ENCODE data around the gene ETV3.

Gene ETV3

DNA sequence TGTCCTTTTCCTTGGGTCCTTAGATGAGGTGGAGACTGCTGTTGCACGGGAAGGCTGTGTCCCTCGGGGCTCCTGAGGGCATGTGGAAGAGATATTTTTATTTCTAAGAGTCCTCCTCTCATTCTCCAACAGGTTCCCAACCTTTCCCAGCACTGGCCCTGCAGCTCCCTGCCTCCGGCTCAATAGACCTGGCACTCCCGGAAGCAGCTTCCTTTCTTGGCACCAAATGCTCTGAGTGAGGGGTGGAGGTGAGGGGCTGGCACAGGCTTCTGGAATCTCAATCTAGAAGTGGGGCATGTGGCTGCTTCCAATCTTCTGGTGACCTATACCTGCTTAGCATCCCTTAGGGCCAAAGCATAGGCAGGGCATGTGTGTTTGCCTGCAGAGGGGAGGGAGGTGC lies 43.1 kb downstream of the ETV3 start:
- DNase-seq (ENCODE audit: low read depth in 2 of 2, low spot score in 1 of 2), result no peak

DNA sequence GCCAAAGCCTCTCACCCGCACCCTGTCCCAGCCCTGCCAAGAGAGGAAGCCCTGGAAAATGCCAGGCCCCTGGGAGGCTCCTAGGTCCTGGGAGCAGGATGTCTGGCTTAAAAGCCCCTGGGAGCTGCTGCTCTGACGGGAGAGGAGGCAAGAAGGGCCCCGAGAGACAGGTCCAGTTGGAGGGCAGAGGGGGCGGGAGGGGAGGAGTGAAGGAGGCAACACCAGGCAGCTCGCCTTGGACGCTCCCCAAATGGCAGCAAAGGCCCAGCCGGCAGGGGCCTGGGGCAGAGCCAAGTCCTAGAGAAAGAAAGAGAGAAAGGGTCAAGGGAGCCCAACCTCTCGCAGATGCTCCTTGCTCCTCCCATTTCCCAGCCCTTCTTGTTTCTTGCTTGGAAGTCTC lies 45.4 kb downstream of the ETV3 start:
- DNase-seq (ENCODE audit: low read depth in 2 of 2, low spot score in 1 of 2), result no peak

DNA sequence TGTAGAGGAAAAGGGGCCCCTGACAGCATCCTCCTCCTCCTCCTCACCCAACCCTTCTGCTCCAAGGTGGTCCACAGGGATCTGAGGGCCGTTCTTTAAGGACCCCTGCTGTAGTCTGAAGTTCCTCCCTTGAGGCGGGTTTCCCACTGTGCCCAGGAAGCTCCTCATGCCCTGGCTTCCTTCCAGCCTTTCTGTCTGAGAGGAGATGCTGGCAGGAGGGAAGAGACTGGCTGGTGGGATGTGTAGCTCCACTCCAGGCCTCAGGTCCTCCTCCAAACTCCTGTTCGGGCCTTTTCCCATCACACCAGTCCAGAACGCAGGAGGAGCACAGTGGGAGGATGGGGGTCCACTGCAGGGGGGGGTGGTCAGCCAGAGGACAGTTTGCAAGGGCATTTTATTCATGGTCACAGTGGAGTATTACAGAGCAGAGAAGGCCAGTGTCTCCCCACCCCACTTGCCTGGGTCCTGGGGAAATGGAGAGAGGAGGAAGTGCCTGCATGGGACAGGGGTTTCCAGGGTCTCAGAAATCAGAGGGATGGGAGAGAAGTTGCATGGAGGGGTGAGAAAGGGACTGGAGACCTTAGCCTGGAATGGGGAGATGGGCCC lies 46.4 kb downstream of the ETV3 start:
- DNase-seq (ENCODE audit: low read depth in 2 of 2, low spot score in 1 of 2), result no peak

DNA sequence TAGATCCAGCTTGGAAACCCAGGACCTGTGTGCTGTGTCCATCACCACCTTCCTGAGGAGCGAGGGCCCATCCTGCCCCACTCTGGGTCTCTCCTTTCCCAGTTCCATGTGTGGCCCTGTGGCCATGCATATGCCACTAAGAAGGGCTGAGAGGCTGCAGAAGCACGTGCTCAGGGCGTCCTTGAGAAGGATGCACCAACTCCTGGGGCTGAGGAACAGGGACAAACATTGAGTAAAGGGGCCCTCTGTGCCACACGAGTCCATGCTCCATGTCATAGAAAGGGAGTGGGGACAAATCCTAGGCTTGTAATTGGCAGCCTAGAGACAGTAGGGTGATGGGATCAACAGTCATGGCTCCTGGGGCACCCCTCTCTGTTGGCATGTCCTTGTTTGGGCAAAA lies 47.0 kb downstream of the ETV3 start:
- no peak for DNase-seq (ENCODE audit: low read depth in 2 of 2, low spot score in 1 of 2)

DNA sequence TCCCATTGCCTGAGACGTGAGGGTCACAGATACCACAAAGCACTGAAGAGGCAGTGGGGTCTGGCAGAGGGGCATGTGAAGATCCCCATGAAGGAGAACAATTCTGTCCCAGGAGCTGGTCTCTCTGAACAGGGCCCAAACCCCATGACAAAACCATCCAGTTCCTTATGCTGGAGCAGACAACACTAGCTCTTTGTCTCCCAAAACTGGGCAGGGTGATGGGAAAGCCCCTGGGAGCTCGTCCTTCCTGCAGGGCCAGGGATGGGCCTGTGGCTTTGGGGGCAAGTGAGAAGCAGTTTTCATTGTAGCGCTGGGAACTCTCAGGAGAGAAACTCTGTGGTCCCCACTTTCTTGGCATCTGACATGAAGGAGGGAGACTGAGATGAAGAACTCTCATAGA lies 47.4 kb downstream of the ETV3 start:
- no peak for DNase-seq (ENCODE audit: low read depth in 2 of 2, low spot score in 1 of 2)

DNA sequence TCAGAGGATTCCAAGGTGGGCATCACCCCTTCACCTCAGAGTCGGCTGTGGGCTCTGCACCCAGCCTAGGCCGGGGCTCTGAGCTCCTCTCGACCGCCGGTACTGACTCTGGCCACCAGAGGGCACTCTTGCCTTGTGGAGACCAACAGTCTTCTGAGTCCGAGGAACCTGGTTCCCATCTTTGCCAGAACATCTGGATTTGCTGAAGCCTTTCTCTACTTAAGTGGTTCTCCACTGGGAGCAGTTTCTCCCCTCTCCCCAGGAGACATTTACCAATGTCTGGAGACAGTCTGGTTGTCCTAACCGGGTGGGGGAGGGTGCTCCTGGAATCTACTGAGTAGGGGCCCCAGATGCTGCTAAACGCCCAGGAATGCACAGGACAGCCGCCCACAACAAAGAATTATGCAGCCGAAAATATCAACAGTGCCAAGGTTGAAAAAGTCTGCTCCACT lies 48.0 kb downstream of the ETV3 start:
- DNase-seq (ENCODE audit: low read depth in 2 of 2, low spot score in 1 of 2), result peak; percentile 80 to 88

DNA sequence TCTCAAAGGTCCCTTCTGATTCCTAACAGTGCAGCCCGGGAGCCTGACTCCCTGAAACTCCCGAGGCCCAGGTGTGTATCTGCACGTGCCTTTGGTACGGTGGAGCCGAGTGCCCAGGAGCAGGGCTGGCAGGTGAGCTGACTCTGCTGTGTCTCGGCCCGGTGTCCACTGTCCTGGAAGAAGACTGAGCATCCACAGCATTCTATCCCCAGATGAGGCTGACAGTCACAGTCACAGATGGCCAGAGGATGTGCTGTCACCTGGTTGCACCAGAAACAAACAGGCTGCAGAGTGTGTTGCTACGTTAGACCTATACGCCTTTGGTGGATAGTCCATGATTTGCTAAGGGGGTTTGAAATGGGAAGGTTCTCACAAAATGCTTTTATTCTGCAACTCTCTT lies 48.4 kb downstream of the ETV3 start:
- DNase-seq (ENCODE audit: low read depth in 2 of 2, low spot score in 1 of 2), result no peak

DNA sequence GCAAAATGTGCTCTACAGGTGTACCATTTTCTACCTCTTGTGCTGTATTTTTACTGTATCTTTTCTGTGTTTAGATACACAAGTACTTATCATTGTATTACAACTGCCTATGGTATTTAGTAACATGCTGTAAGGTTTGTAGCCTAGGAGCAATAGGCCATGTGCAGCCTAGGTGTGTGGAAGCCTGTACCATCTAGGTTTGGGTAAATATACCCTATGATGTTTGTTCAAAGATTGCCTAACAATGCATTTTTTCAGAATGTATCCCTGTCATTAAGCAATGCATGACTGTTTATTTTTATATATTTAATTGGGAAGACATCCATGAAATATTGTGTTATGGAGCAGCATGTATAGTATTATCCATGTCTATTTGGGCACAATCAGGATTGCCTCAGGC lies 49.6 kb downstream of the ETV3 start:
- no peak for DNase-seq (ENCODE audit: low read depth in 2 of 2, low spot score in 1 of 2)

DNA sequence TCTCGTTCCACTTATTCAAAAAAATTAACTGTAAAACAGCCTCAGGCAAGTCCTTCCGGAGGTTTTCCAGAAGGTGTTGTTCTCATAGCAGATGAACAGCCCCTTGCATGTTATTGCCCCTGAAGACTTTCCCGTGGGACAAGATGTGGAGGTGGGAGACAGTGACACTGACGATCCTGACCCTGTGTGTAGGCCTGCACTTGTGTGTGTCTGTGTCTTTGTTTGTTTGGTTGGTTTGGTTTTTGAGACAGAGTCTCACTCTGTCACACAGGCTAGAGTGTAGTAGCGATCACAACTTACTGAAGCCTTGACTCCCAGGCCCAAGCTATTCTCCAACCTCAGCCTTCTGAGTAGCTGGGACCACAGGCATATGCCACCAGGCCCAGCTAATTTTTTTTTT lies 51.2 kb downstream of the ETV3 start:
- no peak for DNase-seq (ENCODE audit: low read depth in 2 of 2, low spot score in 1 of 2)

DNA sequence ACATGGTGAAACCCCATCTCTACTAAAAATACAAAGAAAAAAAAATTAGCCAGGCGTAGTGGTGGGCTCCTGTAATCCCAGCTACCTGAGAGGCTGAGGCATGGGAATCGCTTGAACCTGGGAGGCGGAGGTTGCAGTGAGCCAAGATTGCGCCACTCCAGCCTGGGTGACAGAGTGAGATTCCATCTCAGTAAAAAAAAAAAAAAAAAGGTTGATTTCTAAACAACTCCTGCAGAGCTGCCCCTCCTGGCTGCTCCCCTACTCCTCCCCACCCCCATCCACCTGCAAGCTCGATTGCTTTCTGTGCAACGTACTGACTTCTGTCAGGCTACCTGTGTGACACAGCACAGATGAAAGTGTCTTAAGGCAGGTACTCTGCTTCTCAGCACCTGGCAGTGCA lies 51.9 kb downstream of the ETV3 start:
- DNase-seq (ENCODE audit: low read depth in 2 of 2, low spot score in 1 of 2), result no peak

DNA sequence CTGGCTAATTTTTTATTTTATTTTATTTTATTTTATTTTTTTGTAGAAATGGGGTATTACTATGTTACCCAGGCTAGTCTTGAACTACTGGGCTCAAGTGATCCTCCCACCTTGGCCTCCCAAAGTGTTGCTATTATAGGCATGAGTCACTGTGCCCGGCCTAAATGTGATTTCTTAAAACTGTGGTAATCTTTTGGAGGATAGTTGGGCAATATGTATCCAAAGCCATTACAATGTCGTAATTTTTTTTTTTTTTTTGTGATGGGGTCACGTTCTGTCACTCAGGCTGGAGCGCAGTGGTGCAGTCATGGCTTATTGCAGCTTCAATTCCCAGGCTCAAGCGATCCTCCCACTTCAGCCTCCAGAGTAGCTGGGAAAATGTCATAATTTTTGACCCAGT lies 52.8 kb downstream of the ETV3 start:
- DNase-seq (ENCODE audit: low read depth in 2 of 2, low spot score in 1 of 2), result no peak

DNA sequence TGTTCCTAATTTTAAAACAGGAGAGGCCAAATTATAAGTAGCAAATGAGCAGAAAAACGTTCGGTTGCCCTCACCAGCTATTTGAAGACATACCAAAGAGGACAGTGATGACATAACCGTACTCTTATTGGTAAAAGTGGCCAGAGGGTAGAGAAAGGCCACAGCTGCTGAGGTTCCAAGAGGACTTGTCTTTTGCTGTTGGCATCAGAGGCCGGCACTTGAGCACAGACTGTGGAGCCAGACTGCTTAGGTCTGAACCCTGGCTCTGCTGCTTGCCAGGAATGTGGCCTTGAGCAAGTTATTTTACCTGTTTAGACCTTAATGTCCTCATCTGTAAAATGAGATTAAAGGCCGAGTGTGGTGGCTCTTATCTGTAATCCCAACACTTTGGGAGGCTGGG lies 53.5 kb downstream of the ETV3 start:
- DNase-seq (ENCODE audit: low read depth in 2 of 2, low spot score in 1 of 2), result no peak

DNA sequence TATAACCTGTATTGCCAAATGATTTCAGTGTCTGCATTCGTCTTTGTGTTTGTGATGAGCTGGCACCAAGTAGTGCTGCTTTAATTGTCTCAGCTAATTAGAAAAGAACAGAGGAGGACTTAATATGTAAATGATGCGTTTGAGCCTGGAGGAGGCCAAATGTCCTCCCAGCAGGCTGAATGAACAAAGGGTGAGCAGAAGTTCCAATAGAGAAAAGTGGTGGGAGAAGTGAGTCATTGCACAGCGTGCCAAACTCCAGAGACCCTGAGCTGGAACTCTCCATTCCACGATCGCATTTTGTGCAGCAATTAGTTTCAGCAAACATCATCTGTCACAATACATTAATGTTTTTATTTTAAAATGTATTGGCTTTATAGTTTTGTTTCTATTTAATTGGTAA lies 56.5 kb downstream of the ETV3 start:
- DNase-seq (ENCODE audit: low read depth in 2 of 2, low spot score in 1 of 2), result no peak

DNA sequence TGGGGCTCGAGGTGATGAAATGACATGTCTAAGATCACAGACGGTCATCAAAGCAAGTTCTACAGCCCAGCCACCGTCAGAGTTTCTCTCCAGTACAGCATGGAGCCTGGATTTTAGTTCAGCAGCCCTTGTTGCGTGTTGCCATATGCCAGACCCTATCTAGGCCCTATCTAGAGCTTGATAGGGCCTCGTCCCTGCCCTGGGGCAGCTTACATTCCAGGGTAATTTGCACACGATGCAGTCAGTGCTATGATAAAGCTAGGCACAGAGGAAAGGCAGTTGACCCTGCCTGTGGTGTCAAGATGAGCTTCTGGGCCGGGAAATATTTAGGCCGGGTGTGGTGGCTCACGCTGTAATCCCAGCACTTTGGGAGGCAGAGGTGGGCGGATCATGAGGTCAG lies 57.5 kb downstream of the ETV3 start:
- no peak for DNase-seq (ENCODE audit: low read depth in 2 of 2, low spot score in 1 of 2)

DNA sequence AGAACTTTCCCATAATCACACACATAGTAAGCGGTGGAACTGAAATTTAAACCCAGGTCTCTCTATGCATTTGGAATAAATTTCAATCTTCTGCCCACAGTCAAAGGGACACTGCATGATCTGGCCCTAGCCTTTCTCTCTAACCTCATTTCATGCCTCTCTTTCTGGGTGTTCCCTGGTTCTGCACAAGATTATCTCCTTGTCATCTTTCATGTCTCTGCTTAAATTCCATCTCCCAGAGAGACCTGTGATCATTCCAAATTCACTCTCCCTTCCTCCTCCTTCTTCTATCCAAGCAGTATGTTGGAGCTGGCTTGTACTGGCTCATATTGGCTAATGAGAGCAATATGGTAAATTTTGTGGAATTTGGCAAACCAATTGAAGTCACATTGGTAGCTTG lies 60.8 kb downstream of the ETV3 start:
- DNase-seq (ENCODE audit: low read depth in 2 of 2, low spot score in 1 of 2), result no peak

DNA sequence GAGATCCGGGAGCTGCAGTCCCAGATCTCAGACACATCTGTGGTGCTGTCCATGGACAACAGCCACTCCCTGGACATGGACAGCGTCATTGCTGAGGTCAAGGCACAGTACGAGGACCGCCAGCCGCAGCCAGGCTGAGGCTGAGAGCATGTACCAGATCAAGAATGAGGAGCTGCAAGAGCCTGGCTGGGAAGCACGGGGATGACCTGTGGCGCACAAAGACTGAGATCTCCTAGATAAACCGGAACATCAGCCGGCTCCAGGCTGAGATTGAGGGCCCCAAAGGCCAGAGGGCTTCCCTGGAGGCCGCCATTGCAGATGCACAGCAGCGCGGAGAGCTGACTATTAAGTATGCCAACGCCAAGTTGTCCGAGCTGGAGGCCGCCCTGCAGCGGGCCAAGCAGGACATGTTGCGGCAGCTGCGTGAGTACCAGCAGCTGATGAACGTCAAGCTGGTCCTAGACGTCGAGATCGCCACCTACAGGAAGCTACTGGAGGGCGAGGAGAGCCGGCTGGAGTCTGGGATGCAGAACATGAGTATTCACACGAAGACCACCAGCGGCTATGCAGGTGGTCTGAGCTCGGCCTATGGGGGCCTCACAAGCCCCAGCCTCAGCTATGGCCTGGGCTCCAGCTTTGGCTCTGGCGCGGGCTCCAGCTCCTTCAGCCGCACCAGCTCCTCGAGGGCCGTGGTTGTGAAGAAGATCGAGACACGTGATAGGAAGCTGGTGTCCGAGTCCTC lies 64.1 kb downstream of the ETV3 start:
- no peak for DNase-seq (ENCODE audit: low read depth in 2 of 2, low spot score in 1 of 2)

Measured in stimulated activated CD8-positive, alpha-beta memory T cell treated with anti-CD3 and anti-CD28 coated beads, Interleukin-4, amount 100 ng/mL, for 1 hour (primary cell).